Metanephros (tissue), 2 donors: ENCODE data around the gene RBM20. TPM values are rescaled to one million over a fixed set of nuclear protein-coding genes. Genes with fewer than 3 reads are reported as not detected.

Experiments used
- small RNA-seq: library from RNA; depleted of rRNA; stranded (forward); fragments of <200 nt; gene quantifications from one replicate; pipeline ENCODE3, GENCODE V24; 2014; ENCODE audit warnings: low replicate concordance
- total RNA-seq: library from RNA; depleted of rRNA; stranded (reverse); fragments of >200 nt; gene quantifications from one replicate; pipeline ENCODE4 v1.2.3, GENCODE V29; 2014

The RBM20 gene
- total RNA-seq = 5.4 TPM

GRCh38 chr10:110643653-110644597, at the start of gene RBM20:
Gene RBM20, plus strand, starts transcription at chr10:110644336. Its CDS starts 119 bp downstream, at chr10:110644455.

DNA sequence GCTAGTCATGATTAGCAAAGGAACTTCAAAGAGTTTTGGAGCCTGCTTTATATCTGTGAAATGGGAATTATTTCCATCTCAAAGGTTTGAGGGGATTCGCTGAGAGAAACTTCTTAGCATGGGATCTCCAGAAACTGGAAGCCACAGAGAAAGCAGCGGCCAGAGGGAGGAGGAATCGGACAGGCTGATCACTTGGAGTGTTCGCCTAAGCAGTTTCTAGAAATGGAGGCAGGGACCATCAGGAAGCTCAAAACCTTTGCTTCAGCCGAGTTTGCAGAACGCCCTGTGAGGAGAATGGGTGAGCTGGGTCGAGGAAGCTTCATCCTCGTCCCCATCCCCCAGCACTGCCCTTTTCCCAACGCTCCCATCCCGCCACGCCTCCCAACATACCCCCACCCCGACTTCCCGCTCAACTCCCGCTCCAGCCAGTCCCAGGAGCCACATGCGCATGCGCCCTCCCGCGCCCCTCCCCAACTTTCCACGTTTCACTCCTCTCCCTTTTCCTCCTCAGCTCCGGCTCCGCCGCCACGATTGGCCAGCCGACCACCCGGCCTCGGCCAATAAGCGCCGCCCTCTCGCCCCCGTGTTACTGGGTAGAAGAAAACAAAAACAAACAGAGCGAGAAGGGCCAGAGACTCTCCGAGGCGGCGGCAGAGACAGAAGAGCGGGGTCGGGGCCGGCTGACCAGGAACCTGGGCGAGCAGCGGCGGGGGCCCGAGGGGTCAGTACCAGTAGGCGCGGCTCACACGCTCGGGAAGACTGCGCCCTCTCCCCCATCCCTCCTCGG, 227.4 kb downstream of the RBM20 start, which contains the start of gene PDCD4:
Gene PDCD4, plus strand, starts transcription at position 631 of the 787 bp plus-strand sequence. CDS start 4,100 bp downstream, outside the sequence.

Small RNA genes lying within 50 kb of the gene (small RNA-seq; reads per million reads assigned to genes)
- gene RF00019 = not detected
- gene RN7SKP288 = not detected
- not detected for gene RNA5SP327

Other genes starting within 250 kb of the RBM20 start
- gene DUSP5, start 146.4 kb upstream of the RBM20 start, total RNA-seq = 23.7 TPM
- gene SMC3, start 76.6 kb upstream of the RBM20 start, total RNA-seq = 23.6 TPM
- gene PDCD4, start 227.6 kb downstream of the RBM20 start, total RNA-seq = 71.0 TPM